ENCODE results near the gene UPP1.
"Not testable (repeated sequence)": the region's sequence is repeated elsewhere in the genome, so short reads cannot be mapped to it uniquely, and the experiment has no call there.

Gene UPP1

GRCh38 chr7:48108959-48109847, 20.1 kb downstream of the UPP1 start:
- DNase-seq (ENCODE audit: insufficient read length, low spot score) = no peak
- no peak for FAIRE-seq

- FAIRE-seq (peak; percentile 86), DNase-seq (ENCODE audit: insufficient read length, low spot score) (peak; percentile 71)
Observed at GRCh38 chr7:48109848-48110663, 21.0 kb downstream of the UPP1 start.

- DNase-seq (ENCODE audit: insufficient read length, low spot score) (no peak), FAIRE-seq (no peak)
Observed at GRCh38 chr7:48110868-48111267, 21.8 kb downstream of the UPP1 start.

- DNase-seq (ENCODE audit: insufficient read length, low spot score) (no peak), FAIRE-seq (no peak)
Observed at GRCh38 chr7:48111596-48111995, 22.5 kb downstream of the UPP1 start.

GRCh38 chr7:48112401-48113165, 23.5 kb downstream of the UPP1 start:
- no peak for DNase-seq (ENCODE audit: insufficient read length, low spot score)
- FAIRE-seq = peak; percentile 79

GRCh38 chr7:48113275-48113674, 24.2 kb downstream of the UPP1 start:
- no peak for FAIRE-seq
- DNase-seq (ENCODE audit: insufficient read length, low spot score) = no peak

- no peak for FAIRE-seq
Observed at GRCh38 chr7:48114115-48114514, 25.1 kb downstream of the UPP1 start.

GRCh38 chr7:48114589-48114988, 25.5 kb downstream of the UPP1 start:
- FAIRE-seq = no peak
- no peak for DNase-seq (ENCODE audit: insufficient read length, low spot score)

More at GRCh38 chr7:48114115-48114514, 25.1 kb downstream of the UPP1 start:
- DNase-seq (ENCODE audit: insufficient read length, low spot score) = no peak

GRCh38 chr7:48116043-48116442, 27.0 kb downstream of the UPP1 start:
- FAIRE-seq = no peak

GRCh38 chr7:48118041-48118440, 29.0 kb downstream of the UPP1 start:
- no peak for DNase-seq (ENCODE audit: insufficient read length, low spot score)
- FAIRE-seq = no peak

More at GRCh38 chr7:48116043-48116442, 27.0 kb downstream of the UPP1 start:
- DNase-seq (ENCODE audit: insufficient read length, low spot score) = no peak

GRCh38 chr7:48120536-48120935, 31.5 kb downstream of the UPP1 start:
- not testable (repeated sequence) for DNase-seq (ENCODE audit: insufficient read length, low spot score); FAIRE-seq

GRCh38 chr7:48126037-48126436, 37.0 kb downstream of the UPP1 start:
- DNase-seq (ENCODE audit: insufficient read length, low spot score) (no peak), FAIRE-seq (no peak)

GRCh38 chr7:48130658-48131108, 41.6 kb downstream of the UPP1 start:
- DNase-seq (ENCODE audit: insufficient read length, low spot score) = no peak
- no peak for FAIRE-seq

GRCh38 chr7:48132792-48133191, 43.7 kb downstream of the UPP1 start:
- DNase-seq (ENCODE audit: insufficient read length, low spot score) (no peak), FAIRE-seq (no peak)

- DNase-seq (ENCODE audit: insufficient read length, low spot score) (no peak), FAIRE-seq (no peak)
Observed at GRCh38 chr7:48139459-48139858, 50.4 kb downstream of the UPP1 start.

- no peak for DNase-seq (ENCODE audit: insufficient read length, low spot score)
- FAIRE-seq = peak; percentile 28
Observed at GRCh38 chr7:48140001-48140681, 51.1 kb downstream of the UPP1 start.

- DNase-seq (ENCODE audit: insufficient read length, low spot score) = no peak
- no peak for FAIRE-seq
Observed at GRCh38 chr7:48141521-48141920, 52.5 kb downstream of the UPP1 start.

- DNase-seq (ENCODE audit: insufficient read length, low spot score) (no peak), FAIRE-seq (no peak)
Observed at GRCh38 chr7:48144291-48144768, 55.3 kb downstream of the UPP1 start.

- FAIRE-seq (no peak), DNase-seq (ENCODE audit: insufficient read length, low spot score) (no peak)
Observed at GRCh38 chr7:48147078-48147591, 58.1 kb downstream of the UPP1 start.

GRCh38 chr7:48147690-48148089, 58.6 kb downstream of the UPP1 start:
- not testable (repeated sequence) for FAIRE-seq; DNase-seq (ENCODE audit: insufficient read length, low spot score)

Data from HTR-8/SVneo (cell line).